ENCODE data around the gene VSIG4.

VSIG4 gene

GRCh38 chrX:66039944-66040343, at the start of gene VSIG4:
TSS of gene VSIG4 (minus strand) at chrX:66040080. CDS start at chrX:66039998, 82 bp downstream.
- TF ChIP-seq EZH2phosphoT487 (IDR thresholded peaks at IDR 0.05; ENCODE audit: borderline replicate concordance) (no peak), CTCF (conservative IDR thresholded peaks at IDR 0.05; ENCODE audit: low read length) (no peak)
- H3K4me3 ChIP-seq (ENCODE audit: low read length, poor library complexity, severe bottlenecking): no peak within 1 kb of the TSS
- H3K4me2 ChIP-seq (ENCODE audit: low read depth, low read length, poor library complexity, severe bottlenecking): no peak within 1 kb of the TSS
- H2AFZ ChIP-seq (ENCODE audit: low read length): no peak within 1 kb of the TSS
- H4K20me1 ChIP-seq (ENCODE audit: insufficient read depth, low read length, poor library complexity, severe bottlenecking): no peaks in the 10 kb centered on the region
- H3K27me3 ChIP-seq (ENCODE audit: insufficient read depth, low read length, poor library complexity, severe bottlenecking): no peaks in the 10 kb centered on the region
- H3F3A ChIP-seq (ENCODE audit: low read depth): no peaks in the 10 kb centered on the region
- H3K9me3 ChIP-seq (ENCODE audit: insufficient read depth, low read depth, low read length): no peaks in the 10 kb centered on the region
- H3K36me3 ChIP-seq (ENCODE audit: insufficient read depth, low read length): no peaks in the 10 kb centered on the region
- peaks cover 5% of the 10 kb centered on the region for H3K4me1 ChIP-seq (ENCODE audit: insufficient read depth, low read length, poor library complexity, severe bottlenecking)
- no peak within 1 kb of the TSS for H3K9ac ChIP-seq (ENCODE audit: low read depth, low read length, poor library complexity, severe bottlenecking)
- no peaks in the 10 kb centered on the region for H3K79me2 ChIP-seq (ENCODE audit: insufficient read depth, low read length)
- H3K9me2 ChIP-seq (replicated peaks; ENCODE audit: low read depth, low read length): no peaks in the 10 kb centered on the region

GRCh38 chrX:66076801-66077200, 36.9 kb upstream of the VSIG4 start:
- Histone ChIP-seq H3K79me2 (ENCODE audit: insufficient read depth, low read length) (no peaks in the 10 kb centered on the region), H3K36me3 (ENCODE audit: insufficient read depth, low read length) (no peaks in the 10 kb centered on the region), H3K4me2 (ENCODE audit: low read depth, low read length, poor library complexity, severe bottlenecking) (no peak overlapping the region), H4K20me1 (ENCODE audit: insufficient read depth, low read length, poor library complexity, severe bottlenecking) (no peaks in the 10 kb centered on the region), H3K9ac (ENCODE audit: low read depth, low read length, poor library complexity, severe bottlenecking) (no peak overlapping the region), H3F3A (ENCODE audit: low read depth) (no peaks in the 10 kb centered on the region), H2AFZ (ENCODE audit: low read length) (no peak overlapping the region), H3K4me1 (ENCODE audit: insufficient read depth, low read length, poor library complexity, severe bottlenecking) (no peaks in the 10 kb centered on the region), H3K9me3 (ENCODE audit: insufficient read depth, low read depth, low read length) (no peaks in the 10 kb centered on the region), H3K4me3 (ENCODE audit: low read length, poor library complexity, severe bottlenecking) (no peak overlapping the region), H3K27me3 (ENCODE audit: insufficient read depth, low read length, poor library complexity, severe bottlenecking) (no peaks in the 10 kb centered on the region), H3K9me2 (replicated peaks; ENCODE audit: low read depth, low read length) (no peaks in the 10 kb centered on the region)
- TF ChIP-seq CTCF (conservative IDR thresholded peaks at IDR 0.05; ENCODE audit: low read length) (no peak), EZH2phosphoT487 (IDR thresholded peaks at IDR 0.05; ENCODE audit: borderline replicate concordance) (no peak)

- no peaks in the 10 kb centered on the region for H4K20me1 ChIP-seq (ENCODE audit: insufficient read depth, low read length, poor library complexity, severe bottlenecking)
- H3F3A ChIP-seq (ENCODE audit: low read depth): no peaks in the 10 kb centered on the region
- TF ChIP-seq CTCF (conservative IDR thresholded peaks at IDR 0.05; ENCODE audit: low read length) (no peak), EZH2phosphoT487 (IDR thresholded peaks at IDR 0.05; ENCODE audit: borderline replicate concordance) (no peak)
- no peaks in the 10 kb centered on the region for H3K27me3 ChIP-seq (ENCODE audit: insufficient read depth, low read length, poor library complexity, severe bottlenecking)
- H3K4me3 ChIP-seq (ENCODE audit: low read length, poor library complexity, severe bottlenecking): no peak overlapping the region
- no peaks in the 10 kb centered on the region for H3K4me1 ChIP-seq (ENCODE audit: insufficient read depth, low read length, poor library complexity, severe bottlenecking)
- H3K9me3 ChIP-seq (ENCODE audit: insufficient read depth, low read depth, low read length): no peaks in the 10 kb centered on the region
- H3K4me2 ChIP-seq (ENCODE audit: low read depth, low read length, poor library complexity, severe bottlenecking): no peak overlapping the region
- no peak overlapping the region for H2AFZ ChIP-seq (ENCODE audit: low read length)
- no peak overlapping the region for H3K9ac ChIP-seq (ENCODE audit: low read depth, low read length, poor library complexity, severe bottlenecking)
- no peaks in the 10 kb centered on the region for H3K9me2 ChIP-seq (replicated peaks; ENCODE audit: low read depth, low read length)
- no peaks in the 10 kb centered on the region for H3K79me2 ChIP-seq (ENCODE audit: insufficient read depth, low read length)
- no peaks in the 10 kb centered on the region for H3K36me3 ChIP-seq (ENCODE audit: insufficient read depth, low read length)
These were observed 35.3 kb upstream of the VSIG4 start for GRCh38 chrX:66074920-66075879.

Measured in Loucy (cell line).